Type B pancreatic cell (in vitro differentiated cells): ENCODE results near the gene ZNF423. TPM values are rescaled to one million over a fixed set of nuclear protein-coding genes. Genes with fewer than 3 reads are reported as not detected.

Experiments used
- DNase-seq: peaks from one replicate; pipeline ENCODE4 v3.0.0; 2021; ENCODE audit warnings: mixed read lengths; ENCODE audit not compliant: unreplicated experiment; ENCODE audit errors: extremely low spot score
- H3K27ac Mint-ChIP-seq: 2 replicates; pipeline ENCODE4 v1.8.0; 2021; ENCODE audit warnings: mild to moderate bottlenecking, mixed read lengths
- H3K27me3 Mint-ChIP-seq: 2 replicates; pipeline ENCODE4 v1.8.0; 2021; ENCODE audit warnings: mixed read lengths
- H3K36me3 Mint-ChIP-seq: 2 replicates; pipeline ENCODE4 v1.8.0; 2021; ENCODE audit warnings: mixed read lengths
- H3K4me1 Mint-ChIP-seq: one replicate; pipeline ENCODE4 v1.8.0; 2021; ENCODE audit warnings: mixed read lengths; ENCODE audit not compliant: unreplicated experiment
- H3K4me3 Mint-ChIP-seq: 2 replicates; pipeline ENCODE4 v1.8.0; 2021; ENCODE audit warnings: mild to moderate bottlenecking, mixed read lengths
- H3K9me3 Mint-ChIP-seq: 2 replicates; pipeline ENCODE4 v1.8.0; 2021; ENCODE audit warnings: mixed read lengths
- CTCF ChIP-seq: fragments of 200-600 bp; sonication (generic); conservative IDR thresholded peaks from 2 replicates; pipeline ENCODE4 v1.5.0; 2021; ENCODE audit warnings: antibody characterized with exemption, mild to moderate bottlenecking
- total RNA-seq: library from RNA; stranded (reverse); gene quantifications from 2 replicates; pipeline ENCODE4 v1.2.1, GENCODE V29; 2021; ENCODE audit warnings: low replicate concordance

ZNF423 gene
- total RNA-seq, 1 donor from 2014 or later = 72.6 TPM

- DNase-seq = no peak
- no peaks in the 10 kb centered on the region for H3K27me3 Mint-ChIP-seq
- H3K4me3 Mint-ChIP-seq = peak overlapping the region; percentile 26
- TF ChIP-seq CTCF = no peak
- H3K36me3 Mint-ChIP-seq = peaks cover 5% of the 10 kb centered on the region
- no peaks in the 10 kb centered on the region for H3K9me3 Mint-ChIP-seq
- no peak overlapping the region for H3K27ac Mint-ChIP-seq
- H3K4me1 Mint-ChIP-seq = peaks cover 40% of the 10 kb centered on the region
Observed at GRCh38 chr16:49775581-49775980, 80.3 kb downstream of the ZNF423 start.

GRCh38 chr16:49775018-49775417, 80.9 kb downstream of the ZNF423 start:
- Mint-ChIP-seq H3K27ac (no peak overlapping the region), H3K9me3 (no peaks in the 10 kb centered on the region), H3K4me1 (peaks cover 44% of the 10 kb centered on the region), H3K36me3 (peaks cover 5% of the 10 kb centered on the region), H3K27me3 (no peaks in the 10 kb centered on the region), H3K4me3 (no peak overlapping the region)
- no peak for DNase-seq
- no peak for TF ChIP-seq CTCF

GRCh38 chr16:49773534-49774475, 82.1 kb downstream of the ZNF423 start:
- peaks cover 6% of the 10 kb centered on the region for H3K36me3 Mint-ChIP-seq
- no peak for TF ChIP-seq CTCF
- no peaks in the 10 kb centered on the region for H3K27me3 Mint-ChIP-seq
- peaks cover 49% of the 10 kb centered on the region for H3K4me1 Mint-ChIP-seq
- no peak overlapping the region for H3K27ac Mint-ChIP-seq
- H3K9me3 Mint-ChIP-seq = no peaks in the 10 kb centered on the region
- no peak for DNase-seq
- no peak overlapping the region for H3K4me3 Mint-ChIP-seq

GRCh38 chr16:49767998-49768397, 87.9 kb downstream of the ZNF423 start:
- no peak for TF ChIP-seq CTCF
- no peak overlapping the region for H3K4me3 Mint-ChIP-seq
- H3K9me3 Mint-ChIP-seq = no peaks in the 10 kb centered on the region
- H3K4me1 Mint-ChIP-seq = peaks cover 53% of the 10 kb centered on the region
- H3K27ac Mint-ChIP-seq = no peak overlapping the region
- peaks cover 3% of the 10 kb centered on the region for H3K27me3 Mint-ChIP-seq
- H3K36me3 Mint-ChIP-seq = peaks cover 14% of the 10 kb centered on the region
- no peak for DNase-seq

- no peak overlapping the region for H3K27ac Mint-ChIP-seq
- no peak for DNase-seq
- peaks cover 3% of the 10 kb centered on the region for H3K27me3 Mint-ChIP-seq
- no peak overlapping the region for H3K4me3 Mint-ChIP-seq
- TF ChIP-seq CTCF = no peak
- H3K36me3 Mint-ChIP-seq = peaks cover 14% of the 10 kb centered on the region
- H3K4me1 Mint-ChIP-seq = peaks cover 53% of the 10 kb centered on the region
- no peaks in the 10 kb centered on the region for H3K9me3 Mint-ChIP-seq
Observed at GRCh38 chr16:49767414-49767813, 88.5 kb downstream of the ZNF423 start.
